Fibroblast of lung (primary cell): ENCODE measurements around the gene PCSK6. TPM values are rescaled to one million over a fixed set of nuclear protein-coding genes. Genes with fewer than 3 reads are reported as not detected.

Experiments
- DNase-seq, 2 donors: peaks; one replicate each; pipeline versions ENCODE4 v3.0.0 to v3.0.0-alpha.2; 2010; ENCODE audit warnings: low read depth in 2 of 2
- H2AFZ ChIP-seq: 2 replicates; pipeline ENCODE4 v1.5.1; 2012; ENCODE audit warnings: low read length, control low read depth, inconsistent platforms
- H3K27ac ChIP-seq: 2 replicates; pipeline ENCODE4 v1.5.1; 2011; ENCODE audit warnings: low read length, control low read depth; ENCODE audit not compliant: insufficient read depth
- H3K27me3 ChIP-seq: 2 replicates; pipeline ENCODE4 v1.5.1; 2011; ENCODE audit warnings: mild to moderate bottlenecking, low read length; ENCODE audit not compliant: control insufficient read depth, insufficient read depth
- H3K36me3 ChIP-seq: 2 replicates; pipeline ENCODE4 v1.5.1; 2011; ENCODE audit warnings: low read length; ENCODE audit not compliant: control insufficient read depth, insufficient read depth
- H3K4me1 ChIP-seq: 2 replicates; pipeline ENCODE4 v1.5.1; 2011; ENCODE audit warnings: low read length; ENCODE audit not compliant: control insufficient read depth, insufficient read depth; ENCODE audit errors: extremely low read depth
- H3K4me2 ChIP-seq: 2 replicates; pipeline ENCODE4 v1.5.1; 2011; ENCODE audit warnings: low read length, control low read depth; ENCODE audit not compliant: insufficient read depth; ENCODE audit errors: extremely low read depth
- H3K4me3 ChIP-seq, 4 experiments: fragments of 200-600 bp in 1 of 4; sonication (generic) in 1 of 4; replicated peaks in 1 of 4; 2 replicates each; pipeline ENCODE4 v1.5.1; 2011 to 2016; ENCODE audit warnings: low read length in 4 of 4, low read depth in 3 of 4, mild to moderate bottlenecking in 3 of 4, control low read depth in 2 of 4, inconsistent platforms in 1 of 4, mixed read lengths in 1 of 4; ENCODE audit not compliant: insufficient read depth in 1 of 4; ENCODE audit errors: control extremely low read depth in 1 of 4
- H3K79me2 ChIP-seq: 2 replicates; pipeline ENCODE4 v1.5.1; 2012; ENCODE audit warnings: mild to moderate bottlenecking, low read length, inconsistent platforms; ENCODE audit not compliant: control insufficient read depth, insufficient read depth
- H3K9ac ChIP-seq: 2 replicates; pipeline ENCODE4 v1.5.1; 2011; ENCODE audit warnings: mild to moderate bottlenecking, low read length, control low read depth; ENCODE audit not compliant: insufficient read depth
- H3K9me3 ChIP-seq: 2 replicates; pipeline ENCODE4 v1.5.1; 2012; ENCODE audit warnings: low read depth, low read length; ENCODE audit not compliant: control insufficient read depth, insufficient read depth
- H4K20me1 ChIP-seq: 2 replicates; pipeline ENCODE4 v1.5.1; 2011; ENCODE audit warnings: low read length; ENCODE audit not compliant: control insufficient read depth, insufficient read depth; ENCODE audit errors: extremely low read depth
- EZH2 ChIP-seq: IDR thresholded peaks from 2 replicates; pipeline ENCODE4 v1.5.1; 2012; ENCODE audit warnings: low read length, control low read depth, mild to moderate bottlenecking; ENCODE audit errors: missing control alignments
- polyA plus RNA-seq, 2 donors: library from polyadenylated mRNA; depleted of rRNA in 1 of 2; stranded (reverse) in 1 of 2; unstranded in 1 of 2; fragments of >200 nt; gene quantifications; 2 replicates each; pipeline ENCODE4 v1.2.1, GENCODE V29; 2011 to 2012; ENCODE audit warnings: missing spikeins in 1 of 2
- total RNA-seq: library from RNA; depleted of rRNA; stranded (reverse); fragments of >200 nt; gene quantifications from 2 replicates; pipeline ENCODE4 v1.2.1, GENCODE V29; 2014
- TF ChIP-seq, protein P1 (sequence below), 2 donors: IDR thresholded peaks in 1 of 2; conservative IDR thresholded peaks in 1 of 2; 1 replicate in 1 of 2; 2 replicates in 1 of 2; pipeline ENCODE4 v1.5.1; 2011 to 2012; ENCODE audit warnings: low read length in 2 of 2, control low read depth in 1 of 2, inconsistent platforms in 1 of 2, low read depth in 1 of 2, mild to moderate bottlenecking in 1 of 2

PCSK6 gene
- total and polyA plus RNA-seq, 2 donors (not counting 1 experiment from before 2014, with no cell fraction given): 0.02 to 0.83 TPM

GRCh38 chr15:101426761-101427333, 62.7 kb downstream of the PCSK6 start:
- no peaks in the 10 kb centered on the region for H3K79me2 ChIP-seq
- no peak overlapping the region for H3K4me3 ChIP-seq
- H3K27me3 ChIP-seq: peaks cover 2% of the 10 kb centered on the region
- no peak overlapping the region for H2AFZ ChIP-seq
- no peaks in the 10 kb centered on the region for H3K9me3 ChIP-seq
- DNase-seq: no peak
- no peak overlapping the region for H3K27ac ChIP-seq
- H4K20me1 ChIP-seq: no peaks in the 10 kb centered on the region
- no peak overlapping the region for H3K4me2 ChIP-seq
- H3K4me1 ChIP-seq: no peaks in the 10 kb centered on the region
- H3K9ac ChIP-seq: no peak overlapping the region
- TF ChIP-seq, protein P1, sequence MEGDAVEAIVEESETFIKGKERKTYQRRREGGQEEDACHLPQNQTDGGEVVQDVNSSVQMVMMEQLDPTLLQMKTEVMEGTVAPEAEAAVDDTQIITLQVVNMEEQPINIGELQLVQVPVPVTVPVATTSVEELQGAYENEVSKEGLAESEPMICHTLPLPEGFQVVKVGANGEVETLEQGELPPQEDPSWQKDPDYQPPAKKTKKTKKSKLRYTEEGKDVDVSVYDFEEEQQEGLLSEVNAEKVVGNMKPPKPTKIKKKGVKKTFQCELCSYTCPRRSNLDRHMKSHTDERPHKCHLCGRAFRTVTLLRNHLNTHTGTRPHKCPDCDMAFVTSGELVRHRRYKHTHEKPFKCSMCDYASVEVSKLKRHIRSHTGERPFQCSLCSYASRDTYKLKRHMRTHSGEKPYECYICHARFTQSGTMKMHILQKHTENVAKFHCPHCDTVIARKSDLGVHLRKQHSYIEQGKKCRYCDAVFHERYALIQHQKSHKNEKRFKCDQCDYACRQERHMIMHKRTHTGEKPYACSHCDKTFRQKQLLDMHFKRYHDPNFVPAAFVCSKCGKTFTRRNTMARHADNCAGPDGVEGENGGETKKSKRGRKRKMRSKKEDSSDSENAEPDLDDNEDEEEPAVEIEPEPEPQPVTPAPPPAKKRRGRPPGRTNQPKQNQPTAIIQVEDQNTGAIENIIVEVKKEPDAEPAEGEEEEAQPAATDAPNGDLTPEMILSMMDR (conservative IDR thresholded peaks at IDR 0.05 in 1 of 2, IDR thresholded peaks at IDR 0.05 in 1 of 2; ENCODE audit: low read depth in 1 of 2, low read length in 2 of 2): no peak
- TF ChIP-seq EZH2: no peak
- no peaks in the 10 kb centered on the region for H3K36me3 ChIP-seq

- H4K20me1 ChIP-seq: no peaks in the 10 kb centered on the region
- DNase-seq: no peak
- no peaks in the 10 kb centered on the region for H3K79me2 ChIP-seq
- no peaks in the 10 kb centered on the region for H3K36me3 ChIP-seq
- H3K9me3 ChIP-seq: no peaks in the 10 kb centered on the region
- peaks cover 2% of the 10 kb centered on the region for H3K27me3 ChIP-seq
- no peak overlapping the region for H3K9ac ChIP-seq
- H3K4me1 ChIP-seq: no peaks in the 10 kb centered on the region
- H3K27ac ChIP-seq: no peak overlapping the region
- no peak overlapping the region for H3K4me3 ChIP-seq
- no peak overlapping the region for H2AFZ ChIP-seq
- no peak for TF ChIP-seq EZH2
- TF ChIP-seq, protein P1 (conservative IDR thresholded peaks at IDR 0.05 in 1 of 2, IDR thresholded peaks at IDR 0.05 in 1 of 2; ENCODE audit: low read depth in 1 of 2, low read length in 2 of 2): no peak
- H3K4me2 ChIP-seq: no peak overlapping the region
Observed at GRCh38 chr15:101425787-101426365, 63.6 kb downstream of the PCSK6 start.

DNA sequence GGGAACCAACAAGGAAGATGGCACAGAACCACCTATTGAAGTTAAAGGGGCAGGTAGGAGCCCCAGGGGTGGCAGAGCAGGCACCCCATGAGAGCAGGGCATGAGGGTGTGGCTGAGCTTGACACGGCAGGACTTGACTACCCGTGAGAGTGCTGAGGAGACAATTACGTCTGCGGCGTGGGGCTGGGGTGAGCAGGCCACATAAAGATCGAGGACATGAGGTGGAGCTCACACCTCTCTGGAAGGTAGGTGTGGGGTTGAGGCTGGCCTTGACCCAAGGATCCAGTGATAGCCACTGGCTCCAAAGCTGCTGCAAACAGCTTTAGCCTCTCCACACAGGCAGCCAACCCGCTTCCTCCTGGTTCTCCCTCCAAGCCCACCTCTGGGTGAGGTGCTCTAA, 64.5 kb downstream of the PCSK6 start:
- TF ChIP-seq, protein P1 (conservative IDR thresholded peaks at IDR 0.05 in 1 of 2, IDR thresholded peaks at IDR 0.05 in 1 of 2; ENCODE audit: low read depth in 1 of 2, low read length in 2 of 2): no peak
- no peak for TF ChIP-seq EZH2
- no peak for DNase-seq

More for the DNA sequence above, 64.5 kb downstream of the PCSK6 start:
- no peaks in the 10 kb centered on the region for H3K9me3 ChIP-seq
- no peak overlapping the region for H3K4me2 ChIP-seq
- H3K4me1 ChIP-seq: no peaks in the 10 kb centered on the region
- H3K27me3 ChIP-seq: peaks cover 2% of the 10 kb centered on the region
- H3K79me2 ChIP-seq: no peaks in the 10 kb centered on the region
- no peak overlapping the region for H3K9ac ChIP-seq
- H2AFZ ChIP-seq: no peak overlapping the region
- H3K36me3 ChIP-seq: no peaks in the 10 kb centered on the region
- H3K4me3 ChIP-seq: no peak overlapping the region
- H3K27ac ChIP-seq: no peak overlapping the region
- H4K20me1 ChIP-seq: no peaks in the 10 kb centered on the region
